Limb (tissue), 2 donors: ENCODE measurements around the gene LHX1.

Experiments
- DNase-seq, 2 donors: peaks; one replicate each; pipeline ENCODE4 v3.0.0-alpha.2; 2016; ENCODE audit errors: extremely low spot score in 2 of 2

Gene LHX1

GRCh38 chr17:36937001-36937958 is at the start of gene LHX1:
LHX1 (plus strand) TSS chr17:36937475; CDS start chr17:36938198, 723 bp downstream.
- peak in 1 of 2 donors; percentile 48 for DNase-seq

GRCh38 chr17:36888236-36888951 is 48.9 kb upstream of the LHX1 start:
- peak; percentile 16 to 67 for DNase-seq

- no peak for DNase-seq
Observed at GRCh38 chr17:36889770-36890349, 47.4 kb upstream of the LHX1 start.

GRCh38 chr17:36890398-36891168 is 46.7 kb upstream of the LHX1 start:
- no peak for DNase-seq

- DNase-seq, result no peak
Observed at GRCh38 chr17:36892112-36892838, 45.0 kb upstream of the LHX1 start.

- no peak for DNase-seq
Observed at GRCh38 chr17:36894177-36894576, 43.1 kb upstream of the LHX1 start.

GRCh38 chr17:36894925-36895324 is 42.4 kb upstream of the LHX1 start:
- DNase-seq, result no peak

GRCh38 chr17:36899250-36900159 is 37.8 kb upstream of the LHX1 start:
- no peak for DNase-seq

GRCh38 chr17:36900160-36900512 is 37.1 kb upstream of the LHX1 start:
- DNase-seq, result no peak

GRCh38 chr17:36901506-36901905 is 35.8 kb upstream of the LHX1 start:
- DNase-seq, result no peak

GRCh38 chr17:36907407-36907806 is 29.9 kb upstream of the LHX1 start:
- DNase-seq, result no peak

- no peak for DNase-seq
Observed at GRCh38 chr17:36910513-36910912, 26.8 kb upstream of the LHX1 start.

GRCh38 chr17:36911001-36911400 is 26.3 kb upstream of the LHX1 start:
- DNase-seq, result no peak

- DNase-seq, result no peak
Observed at GRCh38 chr17:36913132-36913531, 24.1 kb upstream of the LHX1 start.

GRCh38 chr17:36918211-36918691 is 19.0 kb upstream of the LHX1 start:
- DNase-seq, result no peak

GRCh38 chr17:36919407-36919968 is 17.8 kb upstream of the LHX1 start:
- DNase-seq, result no peak

- no peak for DNase-seq
Observed at GRCh38 chr17:36920032-36921005, 17.0 kb upstream of the LHX1 start.
